Esophagus muscularis mucosa (tissue), 3 donors: ENCODE results near the gene PSMC5.

Source experiments
- POLR2A ChIP-seq: fragments of 450-650 bp; IDR thresholded peaks from one replicate; pipeline ENCODE4 v1.6.1; 2017; ENCODE audit warnings: antibody characterized with exemption, moderate library complexity, mild to moderate bottlenecking, low read depth
- POLR2AphosphoS5 ChIP-seq, 2 donors: sonication (generic); formaldehyde crosslinking; IDR thresholded peaks; one replicate each; pipeline ENCODE4 v1.6.1; 2017; ENCODE audit warnings: antibody characterized with exemption in 2 of 2
- TF ChIP-seq, protein P1 (sequence below), 3 experiments: fragments of 200-600 bp in 2 of 3; fragments of 450-650 bp in 1 of 3; sonication (generic) in 2 of 3; IDR thresholded peaks; one replicate each; pipeline ENCODE4 v1.5.1; 2017 to 2019; ENCODE audit warnings: antibody characterized with exemption in 3 of 3, mild to moderate bottlenecking in 2 of 3, moderate library complexity in 1 of 3

GRCh38 chr17:63832455-63832854, 5.2 kb downstream of the PSMC5 start:
- TF ChIP-seq, protein P1, sequence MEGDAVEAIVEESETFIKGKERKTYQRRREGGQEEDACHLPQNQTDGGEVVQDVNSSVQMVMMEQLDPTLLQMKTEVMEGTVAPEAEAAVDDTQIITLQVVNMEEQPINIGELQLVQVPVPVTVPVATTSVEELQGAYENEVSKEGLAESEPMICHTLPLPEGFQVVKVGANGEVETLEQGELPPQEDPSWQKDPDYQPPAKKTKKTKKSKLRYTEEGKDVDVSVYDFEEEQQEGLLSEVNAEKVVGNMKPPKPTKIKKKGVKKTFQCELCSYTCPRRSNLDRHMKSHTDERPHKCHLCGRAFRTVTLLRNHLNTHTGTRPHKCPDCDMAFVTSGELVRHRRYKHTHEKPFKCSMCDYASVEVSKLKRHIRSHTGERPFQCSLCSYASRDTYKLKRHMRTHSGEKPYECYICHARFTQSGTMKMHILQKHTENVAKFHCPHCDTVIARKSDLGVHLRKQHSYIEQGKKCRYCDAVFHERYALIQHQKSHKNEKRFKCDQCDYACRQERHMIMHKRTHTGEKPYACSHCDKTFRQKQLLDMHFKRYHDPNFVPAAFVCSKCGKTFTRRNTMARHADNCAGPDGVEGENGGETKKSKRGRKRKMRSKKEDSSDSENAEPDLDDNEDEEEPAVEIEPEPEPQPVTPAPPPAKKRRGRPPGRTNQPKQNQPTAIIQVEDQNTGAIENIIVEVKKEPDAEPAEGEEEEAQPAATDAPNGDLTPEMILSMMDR (IDR thresholded peaks at IDR 0.05), result no peak
- TF ChIP-seq POLR2A, result no peak
- TF ChIP-seq POLR2AphosphoS5 (IDR thresholded peaks at IDR 0.05), result no peak
